Fibroblast of pulmonary artery (primary cell): ENCODE measurements around the gene ECM1.

Source experiments
- DNase-seq: peaks from one replicate; pipeline ENCODE4 v3.0.0-alpha.2; 2010; ENCODE audit warnings: low read depth
- H3K4me3 ChIP-seq: replicated peaks from 2 replicates; pipeline ENCODE4 v1.5.1; 2011; ENCODE audit warnings: low read depth, mild to moderate bottlenecking, control low read depth, low read length, moderate library complexity
- CTCF ChIP-seq: IDR thresholded peaks from 2 replicates; pipeline ENCODE4 v1.5.1; 2011; ENCODE audit warnings: mild to moderate bottlenecking, control low read depth, low read length, inconsistent platforms; ENCODE audit errors: missing control alignments

ECM1 gene

GRCh38 chr1:150548632-150549495 is 41.0 kb downstream of the ECM1 start, which contains the start of gene ADAMTSL4:
Gene ADAMTSL4 (plus strand): TSS chr1:150549408. CDS start chr1:150552289, 2,881 bp downstream.
- H3K4me3 ChIP-seq: peak within 1 kb of the TSS; percentile 61
- DNase-seq: peak; percentile 77
- no peak for TF ChIP-seq CTCF

GRCh38 chr1:150549496-150550221 is 41.8 kb downstream of the ECM1 start:
- H3K4me3 ChIP-seq: peak overlapping the region; percentile 61
- DNase-seq: peak; percentile 33
- TF ChIP-seq CTCF: no peak

GRCh38 chr1:150550222-150551050 is 42.5 kb downstream of the ECM1 start:
- no peak for DNase-seq
- TF ChIP-seq CTCF: no peak
- H3K4me3 ChIP-seq: peak overlapping the region; percentile 61

- DNase-seq: peak; percentile 34
- no peak for TF ChIP-seq CTCF
- no peak overlapping the region for H3K4me3 ChIP-seq
These were observed 43.3 kb downstream of the ECM1 start for GRCh38 chr1:150551051-150551783.

- no peak overlapping the region for H3K4me3 ChIP-seq
- no peak for DNase-seq
- no peak for TF ChIP-seq CTCF
These were observed 43.8 kb downstream of the ECM1 start for GRCh38 chr1:150551784-150552127.
